Measurements from ENCODE around the gene CBLB. TPM values are rescaled to one million over a fixed set of nuclear protein-coding genes. Genes with fewer than 3 reads are reported as not detected.

Gene CBLB
- total and polyA plus RNA-seq, 9 of the 15 experiments (the other 6 are each of a cell fraction or from before 2014, with no cell fraction given) = 1.8 to 8.1 (median 5.3) TPM

GRCh38 chr3:105857601-105858000 is 11.2 kb downstream of the CBLB start:
- DNase-seq (ENCODE audit: extremely low read depth in 1 of 4, low spot score in 3 of 4) (no peak), FAIRE-seq (no peak), ATAC-seq (no peak)
- in situ Hi-C loops (cut with MboI) = no loop called here
- no peaks in the 10 kb centered on the region for H3K27me3 ChIP-seq (ENCODE audit: control insufficient read depth in 2 of 2, insufficient read depth in 2 of 2, low read length in 2 of 2)
- no peaks in the 10 kb centered on the region for H3K9me3 ChIP-seq (replicated peaks; ENCODE audit: control insufficient read depth, insufficient read depth, low read depth, low read length)
- no peak overlapping the region for H3K4me2 ChIP-seq (ENCODE audit: insufficient read depth, low read length)
- no peak for TF ChIP-seq MXI1 (IDR thresholded peaks at IDR 0.05; ENCODE audit: low read depth, low read length)
- TF ChIP-seq, protein P1, sequence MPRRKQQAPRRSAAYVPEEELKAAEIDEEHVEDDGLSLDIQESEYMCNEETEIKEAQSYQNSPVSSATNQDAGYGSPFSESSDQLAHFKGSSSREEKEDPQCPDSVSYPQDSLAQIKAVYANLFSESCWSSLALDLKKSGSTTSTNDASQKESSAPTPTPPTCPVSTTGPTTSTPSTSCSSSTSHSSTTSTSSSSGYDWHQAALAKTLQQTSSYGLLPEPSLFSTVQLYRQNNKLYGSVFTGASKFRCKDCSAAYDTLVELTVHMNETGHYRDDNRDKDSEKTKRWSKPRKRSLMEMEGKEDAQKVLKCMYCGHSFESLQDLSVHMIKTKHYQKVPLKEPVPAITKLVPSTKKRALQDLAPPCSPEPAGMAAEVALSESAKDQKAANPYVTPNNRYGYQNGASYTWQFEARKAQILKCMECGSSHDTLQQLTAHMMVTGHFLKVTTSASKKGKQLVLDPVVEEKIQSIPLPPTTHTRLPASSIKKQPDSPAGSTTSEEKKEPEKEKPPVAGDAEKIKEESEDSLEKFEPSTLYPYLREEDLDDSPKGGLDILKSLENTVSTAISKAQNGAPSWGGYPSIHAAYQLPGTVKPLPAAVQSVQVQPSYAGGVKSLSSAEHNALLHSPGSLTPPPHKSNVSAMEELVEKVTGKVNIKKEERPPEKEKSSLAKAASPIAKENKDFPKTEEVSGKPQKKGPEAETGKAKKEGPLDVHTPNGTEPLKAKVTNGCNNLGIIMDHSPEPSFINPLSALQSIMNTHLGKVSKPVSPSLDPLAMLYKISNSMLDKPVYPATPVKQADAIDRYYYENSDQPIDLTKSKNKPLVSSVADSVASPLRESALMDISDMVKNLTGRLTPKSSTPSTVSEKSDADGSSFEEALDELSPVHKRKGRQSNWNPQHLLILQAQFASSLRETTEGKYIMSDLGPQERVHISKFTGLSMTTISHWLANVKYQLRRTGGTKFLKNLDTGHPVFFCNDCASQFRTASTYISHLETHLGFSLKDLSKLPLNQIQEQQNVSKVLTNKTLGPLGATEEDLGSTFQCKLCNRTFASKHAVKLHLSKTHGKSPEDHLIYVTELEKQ (CRISPR knock-in tag; IDR thresholded peaks at IDR 0.05) = no peak
- no peak for TF ChIP-seq TAL1 (IDR thresholded peaks at IDR 0.05)
- POLR2A ChIA-PET = no interaction called here
- peaks cover 2% of the 10 kb centered on the region; the same call in 1 of the 3 replicates for H3K36me3 ChIP-seq (ENCODE audit: control insufficient read depth, insufficient read depth, low read length)
- no peaks in the 10 kb centered on the region for H3K9me1 ChIP-seq (ENCODE audit: control insufficient read depth, insufficient read depth, low read length)
- H2AFZ ChIP-seq (ENCODE audit: low read depth, low read length) = no peak overlapping the region
- H3K4me3 ChIP-seq = no peak overlapping the region
- H4K20me1 ChIP-seq (replicated peaks; ENCODE audit: control insufficient read depth, insufficient read depth, low read length) = no peaks in the 10 kb centered on the region
- intact Hi-C loops (cut with micrococcal nuclease) = no loop called here
- CTCF ChIA-PET (ENCODE audit: low intra/inter-chr PET ratio) = no interaction called here
- no peaks in the 10 kb centered on the region for H3K4me1 ChIP-seq (replicated peaks in 1 of 2; ENCODE audit: control insufficient read depth in 2 of 2, insufficient read depth in 2 of 2, low read length in 2 of 2)
- no peak overlapping the region for H3K9ac ChIP-seq (ENCODE audit: insufficient read depth in 1 of 2, low read depth in 2 of 2, low read length in 2 of 2)
- WGBS (ENCODE audit: insufficient coverage, low coverage, missing lambda C conversion rate) = 71% methylated on average over 1 of the region's 1 CpG
- H3K27ac ChIP-seq (ENCODE audit: extremely low read depth, low read depth, low read length) = no peak overlapping the region
- no TSS peak for BruUV-seq (replicated peaks)
- no peaks in the 10 kb centered on the region for H3K79me2 ChIP-seq (ENCODE audit: control insufficient read depth, insufficient read depth, low read length)

Data from K562 (cell line).